NT2/D1 (cell line): Measurements from ENCODE around the gene FRMD7.

Experiments used
- SUZ12 ChIP-seq: IDR thresholded peaks from 2 replicates; pipeline ENCODE4 v1.6.1; 2011; ENCODE audit not compliant: insufficient read length, insufficient read depth; ENCODE audit errors: extremely low read depth
- YY1 ChIP-seq: IDR thresholded peaks from 2 replicates; pipeline ENCODE4 v1.6.1; 2011; ENCODE audit not compliant: insufficient read length, insufficient read depth
- ZNF274 ChIP-seq: IDR thresholded peaks from 2 replicates; pipeline ENCODE4 v1.6.1; 2011; ENCODE audit warnings: mild to moderate bottlenecking, low read depth, low read length

DNA sequence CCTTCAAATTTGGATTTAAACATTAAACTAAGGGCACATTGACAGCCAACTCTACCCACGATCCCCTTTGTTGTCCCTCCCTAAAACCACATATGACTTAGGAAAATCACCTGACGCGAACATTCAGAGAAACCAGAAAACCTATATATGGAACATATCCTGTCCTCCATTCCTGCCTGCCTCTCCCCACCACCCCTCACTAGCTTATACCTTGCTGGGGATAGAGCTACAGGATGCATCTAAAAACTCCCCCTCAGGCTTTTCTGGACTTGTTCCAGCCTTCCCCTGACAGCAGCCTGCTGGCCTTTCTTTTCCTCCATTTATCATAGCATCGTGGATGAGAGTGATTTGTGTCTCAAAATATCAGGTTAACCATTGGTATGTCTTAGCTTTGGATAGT lies 96.0 kb downstream of the FRMD7 start:
- no peak for TF ChIP-seq YY1
- TF ChIP-seq SUZ12, result no peak
- TF ChIP-seq ZNF274, result no peak
